Calu3 (cell line): ENCODE results near the gene TTLL11. TPM values are rescaled to one million over a fixed set of nuclear protein-coding genes. Genes with fewer than 3 reads are reported as not detected.

Experiments
- BruUV-seq: library from RNA; stranded (reverse); fragments of 400-500 nt; replicated peaks from 2 replicates; lab custom pipeline; 2021; lab: Mats Ljungman, UMichigan
- CTCF ChIA-PET: fragments of 300-600 bp; sonication (Branson Sonifier 250); formaldehyde crosslinking; loops from one replicate; lab custom pipeline; 2022; ENCODE audit warnings: antibody characterized with exemption; lab: Charles Lee
- DNase-seq: peaks from one replicate; pipeline ENCODE4 v3.0.0; 2022
- H3K27ac Mint-ChIP-seq: one replicate; pipeline ENCODE4 v1.8.0; 2022; ENCODE audit warnings: mixed read lengths; ENCODE audit not compliant: unreplicated experiment
- H3K27me3 Mint-ChIP-seq: one replicate; pipeline ENCODE4 v1.8.0; 2022; ENCODE audit warnings: mixed read lengths; ENCODE audit not compliant: unreplicated experiment
- H3K36me3 Mint-ChIP-seq: one replicate; pipeline ENCODE4 v1.8.0; 2022; ENCODE audit warnings: mild to moderate bottlenecking, moderate library complexity, mixed read lengths; ENCODE audit not compliant: insufficient read depth, unreplicated experiment
- H3K4me1 Mint-ChIP-seq: one replicate; pipeline ENCODE4 v1.8.0; 2022; ENCODE audit warnings: mild to moderate bottlenecking, low read depth, mixed read lengths; ENCODE audit not compliant: unreplicated experiment
- H3K4me3 Mint-ChIP-seq: one replicate; pipeline ENCODE4 v1.8.0; 2022; ENCODE audit warnings: mild to moderate bottlenecking, low read depth, moderate library complexity, mixed read lengths; ENCODE audit not compliant: unreplicated experiment
- H3K9me3 Mint-ChIP-seq: one replicate; pipeline ENCODE4 v1.8.0; 2022; ENCODE audit warnings: low read depth, mixed read lengths; ENCODE audit not compliant: unreplicated experiment
- intact Hi-C: fragments of 100-400 bp; cut with micrococcal nuclease; formaldehyde crosslinking; loops from one replicate; pipeline ENCODE4 v1.10.0; 2022; ENCODE audit not compliant: unreplicated experiment
- total RNA-seq: library from RNA; stranded (reverse); gene quantifications from 2 replicates; pipeline ENCODE4 v1.2.3, GENCODE V29; 2022
- TF ChIP-seq, protein P1 (sequence below): fragments of 200-600 bp; IDR thresholded peaks from one replicate; pipeline ENCODE4 v1.8.0; 2022; ENCODE audit warnings: antibody characterized with exemption; ENCODE audit not compliant: unreplicated experiment

The TTLL11 gene
- total RNA-seq, 1 experiment from 2014 or later, result 10.5 TPM

DNA sequence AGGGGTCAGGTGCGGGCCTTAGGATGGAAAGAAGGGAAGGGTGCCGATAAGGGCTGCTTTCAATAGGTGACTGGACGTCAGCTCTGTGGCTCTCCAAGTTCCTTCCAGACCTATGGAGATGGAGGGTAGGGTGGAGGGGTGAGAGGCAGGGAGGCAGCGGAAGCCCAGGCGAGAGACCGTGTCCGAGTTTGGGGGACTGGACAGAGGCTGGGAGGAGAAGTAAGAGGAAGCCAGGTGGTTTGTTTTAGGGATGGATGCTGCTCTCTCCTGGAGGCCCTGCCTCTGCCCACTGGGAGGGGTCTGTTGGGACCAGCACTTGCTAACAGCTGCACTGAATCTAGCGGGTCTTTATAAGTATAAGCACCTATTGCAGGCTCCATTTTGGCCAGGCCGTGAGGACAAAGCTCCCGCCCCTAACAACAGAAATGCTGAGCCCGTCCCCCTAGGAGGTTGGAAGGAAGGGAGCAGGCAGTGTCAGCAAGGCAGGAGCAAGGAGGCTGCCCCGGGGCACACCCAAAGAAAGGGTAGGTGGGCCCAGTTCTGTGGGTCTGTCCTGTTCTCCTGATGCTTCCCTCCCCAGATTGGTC is 274.2 kb downstream of the TTLL11 start:
- BruUV-seq, result no TSS peak
- no peaks in the 10 kb centered on the region for H3K36me3 Mint-ChIP-seq
- CTCF ChIA-PET, result no interaction called here
- H3K27ac Mint-ChIP-seq, result no peak overlapping the region
- no peak overlapping the region for H3K4me3 Mint-ChIP-seq
- no peak for DNase-seq
- H3K9me3 Mint-ChIP-seq, result no peaks in the 10 kb centered on the region
- H3K4me1 Mint-ChIP-seq, result no peaks in the 10 kb centered on the region
- TF ChIP-seq, protein P1, sequence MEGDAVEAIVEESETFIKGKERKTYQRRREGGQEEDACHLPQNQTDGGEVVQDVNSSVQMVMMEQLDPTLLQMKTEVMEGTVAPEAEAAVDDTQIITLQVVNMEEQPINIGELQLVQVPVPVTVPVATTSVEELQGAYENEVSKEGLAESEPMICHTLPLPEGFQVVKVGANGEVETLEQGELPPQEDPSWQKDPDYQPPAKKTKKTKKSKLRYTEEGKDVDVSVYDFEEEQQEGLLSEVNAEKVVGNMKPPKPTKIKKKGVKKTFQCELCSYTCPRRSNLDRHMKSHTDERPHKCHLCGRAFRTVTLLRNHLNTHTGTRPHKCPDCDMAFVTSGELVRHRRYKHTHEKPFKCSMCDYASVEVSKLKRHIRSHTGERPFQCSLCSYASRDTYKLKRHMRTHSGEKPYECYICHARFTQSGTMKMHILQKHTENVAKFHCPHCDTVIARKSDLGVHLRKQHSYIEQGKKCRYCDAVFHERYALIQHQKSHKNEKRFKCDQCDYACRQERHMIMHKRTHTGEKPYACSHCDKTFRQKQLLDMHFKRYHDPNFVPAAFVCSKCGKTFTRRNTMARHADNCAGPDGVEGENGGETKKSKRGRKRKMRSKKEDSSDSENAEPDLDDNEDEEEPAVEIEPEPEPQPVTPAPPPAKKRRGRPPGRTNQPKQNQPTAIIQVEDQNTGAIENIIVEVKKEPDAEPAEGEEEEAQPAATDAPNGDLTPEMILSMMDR, result no peak
- intact Hi-C loops, result no loop called here
- H3K27me3 Mint-ChIP-seq, result no peaks in the 10 kb centered on the region

DNA sequence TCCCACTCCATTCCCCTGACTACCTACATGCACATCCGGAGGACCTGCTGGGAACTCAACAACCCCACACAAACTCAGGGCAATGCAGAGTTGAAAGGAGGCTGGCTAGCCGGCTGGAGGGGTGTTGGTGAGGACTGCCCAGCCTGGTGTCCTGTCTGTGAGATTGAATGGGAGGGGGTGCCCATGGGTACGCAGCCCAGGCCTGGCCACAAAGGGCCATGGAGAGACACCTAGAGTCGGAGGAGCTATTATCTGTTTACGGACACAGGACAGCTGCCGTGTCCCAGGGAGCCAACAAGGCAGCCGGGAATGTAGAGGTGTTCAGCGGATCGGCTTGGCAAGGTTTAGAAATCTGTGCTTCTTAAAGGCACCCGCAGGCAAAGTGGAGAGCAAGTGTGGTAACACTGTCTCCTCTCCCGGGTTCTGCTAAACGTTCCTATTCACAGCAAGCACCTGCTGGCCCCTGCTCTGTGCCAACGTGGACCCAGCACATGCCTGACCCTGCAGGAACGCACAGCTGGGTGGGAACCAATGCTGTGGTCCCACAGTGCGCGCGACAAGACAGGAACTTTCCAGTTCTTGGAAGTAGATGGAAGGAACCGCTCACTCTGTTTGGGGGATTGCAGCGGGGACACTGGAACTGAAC is 275.0 kb downstream of the TTLL11 start:
- DNase-seq, result no peak
- Mint-ChIP-seq H3K27me3 (no peaks in the 10 kb centered on the region), H3K36me3 (no peaks in the 10 kb centered on the region), H3K4me1 (no peaks in the 10 kb centered on the region), H3K4me3 (no peak overlapping the region), H3K9me3 (no peaks in the 10 kb centered on the region), H3K27ac (no peak overlapping the region)
- no TSS peak for BruUV-seq
- CTCF ChIA-PET, result no interaction called here
- intact Hi-C loops, result no loop called here
- TF ChIP-seq, protein P1, result no peak

DNA sequence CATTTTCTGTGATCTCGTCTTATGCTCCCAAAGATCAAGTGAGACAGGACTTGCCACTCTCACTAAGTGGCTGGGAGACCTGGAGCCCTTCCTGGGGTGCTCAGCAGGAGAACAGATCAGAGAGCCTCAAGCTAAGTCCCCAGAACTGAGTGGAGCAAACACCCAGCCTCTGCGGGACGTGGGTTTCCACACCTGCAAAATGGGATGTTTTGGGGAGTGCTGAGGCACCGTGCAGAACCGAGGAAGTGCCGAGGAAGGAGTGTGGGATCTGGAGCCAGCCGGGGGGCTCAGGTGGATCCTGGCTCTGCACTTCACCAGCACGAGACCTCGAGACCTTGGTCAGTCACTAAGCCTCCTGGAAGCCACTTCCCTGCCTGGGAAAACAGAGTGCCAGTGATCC is 275.6 kb downstream of the TTLL11 start:
- no peaks in the 10 kb centered on the region for H3K27me3 Mint-ChIP-seq

DNA sequence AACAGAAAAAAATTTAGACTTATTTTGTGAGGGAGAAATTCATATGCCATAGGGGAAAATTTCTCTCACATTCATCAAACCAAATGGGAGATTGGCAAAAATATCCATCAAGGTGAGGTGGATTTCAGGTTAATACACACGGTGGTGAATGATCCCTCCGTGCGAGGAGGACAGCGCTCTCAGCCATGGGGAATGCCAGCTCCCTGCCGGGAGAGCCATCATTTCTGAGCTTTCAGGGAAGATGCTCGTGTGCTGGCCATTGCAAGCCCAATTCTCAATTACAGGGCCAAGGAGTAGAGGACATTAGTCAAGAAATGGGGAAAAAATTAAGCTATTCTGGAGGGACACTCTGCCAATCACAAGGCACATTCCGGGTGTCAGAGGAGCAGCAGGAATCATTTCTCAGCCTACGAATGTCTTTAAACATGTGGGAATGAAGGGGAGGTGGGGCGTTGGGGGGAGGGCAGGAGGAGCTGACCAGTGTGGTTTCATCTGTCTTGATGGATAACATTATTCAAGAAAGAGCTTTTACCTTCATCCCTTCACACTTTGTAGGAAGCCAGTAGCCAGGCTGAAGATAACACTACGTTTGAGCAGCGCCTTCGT is 276.2 kb downstream of the TTLL11 start:
- TF ChIP-seq, protein P1, result no peak
- Mint-ChIP-seq H3K36me3 (no peaks in the 10 kb centered on the region), H3K9me3 (no peaks in the 10 kb centered on the region), H3K4me3 (no peak overlapping the region), H3K27me3 (no peaks in the 10 kb centered on the region), H3K4me1 (no peaks in the 10 kb centered on the region), H3K27ac (no peak overlapping the region)
- BruUV-seq, result no TSS peak
- intact Hi-C loops, result no loop called here
- no peak for DNase-seq
- CTCF ChIA-PET, result no interaction called here

More for the DNA sequence above, 275.6 kb downstream of the TTLL11 start:
- intact Hi-C loops, result no loop called here
- no peak for DNase-seq
- CTCF ChIA-PET, result no interaction called here
- no peaks in the 10 kb centered on the region for H3K36me3 Mint-ChIP-seq
- no TSS peak for BruUV-seq
- no peaks in the 10 kb centered on the region for H3K9me3 Mint-ChIP-seq
- H3K4me1 Mint-ChIP-seq, result no peaks in the 10 kb centered on the region
- H3K4me3 Mint-ChIP-seq, result no peak overlapping the region
- no peak overlapping the region for H3K27ac Mint-ChIP-seq
- TF ChIP-seq, protein P1, result no peak
